ENCODE results near the gene SPATA13. TPM values are rescaled to one million over a fixed set of nuclear protein-coding genes. Genes with fewer than 3 reads are reported as not detected.

The SPATA13 gene
- total and polyA plus RNA-seq, 4 donors, result 10.5 to 36.7 (median 20.1) TPM

DNA sequence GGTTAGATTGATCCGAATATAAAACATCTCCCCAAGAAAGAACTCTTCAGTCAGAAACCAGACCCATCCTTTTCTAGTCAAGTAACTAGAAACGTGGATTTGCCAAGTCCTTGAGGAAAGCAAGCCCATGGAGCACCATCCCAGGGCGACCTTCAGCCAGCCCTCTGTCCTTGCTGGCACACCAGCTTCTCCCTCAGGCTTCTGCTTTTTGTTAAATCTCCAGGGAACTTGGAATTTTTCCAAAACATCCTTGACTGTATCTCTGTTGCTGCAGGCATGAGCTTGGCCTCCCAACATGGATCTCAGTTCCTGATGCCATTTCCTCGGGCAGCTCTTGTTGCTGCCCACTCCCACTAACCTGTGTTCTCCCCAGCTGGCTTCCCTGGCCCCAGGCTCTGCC lies 121.7 kb downstream of the SPATA13 start:
- ATAC-seq (ENCODE audit: insufficient read depth, low FRiP score) (no peak), DNase-seq (no peak)
- Histone ChIP-seq H3K4me1 (ENCODE audit: control insufficient read depth in 5 of 5, insufficient read depth in 5 of 5, low read length in 5 of 5) (peaks cover 0 to 13% (median 0%) of the 10 kb centered on the region in 5 donors), H3K4me3 (no peak overlapping the region), H3K9me3 (ENCODE audit: control insufficient read depth in 4 of 4, insufficient read depth in 3 of 4, low read length in 3 of 4) (no peaks in the 10 kb centered on the region), H3K27ac (ENCODE audit: low read depth in 1 of 2, low read length in 1 of 2) (no peak overlapping the region), H3K9ac (ENCODE audit: insufficient read depth in 1 of 2, low read length in 2 of 2) (no peak overlapping the region), H3K36me3 (ENCODE audit: control insufficient read depth in 4 of 4, insufficient read depth in 4 of 4, low read length in 4 of 4) (peaks cover 0 to 37% (median 6%) of the 10 kb centered on the region in 4 donors), H3K27me3 (ENCODE audit: control insufficient read depth in 3 of 3, insufficient read depth in 3 of 3, low read length in 2 of 3) (no peaks in the 10 kb centered on the region)
- TF ChIP-seq, protein P1, sequence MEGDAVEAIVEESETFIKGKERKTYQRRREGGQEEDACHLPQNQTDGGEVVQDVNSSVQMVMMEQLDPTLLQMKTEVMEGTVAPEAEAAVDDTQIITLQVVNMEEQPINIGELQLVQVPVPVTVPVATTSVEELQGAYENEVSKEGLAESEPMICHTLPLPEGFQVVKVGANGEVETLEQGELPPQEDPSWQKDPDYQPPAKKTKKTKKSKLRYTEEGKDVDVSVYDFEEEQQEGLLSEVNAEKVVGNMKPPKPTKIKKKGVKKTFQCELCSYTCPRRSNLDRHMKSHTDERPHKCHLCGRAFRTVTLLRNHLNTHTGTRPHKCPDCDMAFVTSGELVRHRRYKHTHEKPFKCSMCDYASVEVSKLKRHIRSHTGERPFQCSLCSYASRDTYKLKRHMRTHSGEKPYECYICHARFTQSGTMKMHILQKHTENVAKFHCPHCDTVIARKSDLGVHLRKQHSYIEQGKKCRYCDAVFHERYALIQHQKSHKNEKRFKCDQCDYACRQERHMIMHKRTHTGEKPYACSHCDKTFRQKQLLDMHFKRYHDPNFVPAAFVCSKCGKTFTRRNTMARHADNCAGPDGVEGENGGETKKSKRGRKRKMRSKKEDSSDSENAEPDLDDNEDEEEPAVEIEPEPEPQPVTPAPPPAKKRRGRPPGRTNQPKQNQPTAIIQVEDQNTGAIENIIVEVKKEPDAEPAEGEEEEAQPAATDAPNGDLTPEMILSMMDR (IDR thresholded peaks at IDR 0.05; ENCODE audit: control extremely low read depth, extremely low read depth), result no peak
- 81 to 85% methylated on average over 4 of the region's 4 CpGs for WGBS, 2 donors

DNA sequence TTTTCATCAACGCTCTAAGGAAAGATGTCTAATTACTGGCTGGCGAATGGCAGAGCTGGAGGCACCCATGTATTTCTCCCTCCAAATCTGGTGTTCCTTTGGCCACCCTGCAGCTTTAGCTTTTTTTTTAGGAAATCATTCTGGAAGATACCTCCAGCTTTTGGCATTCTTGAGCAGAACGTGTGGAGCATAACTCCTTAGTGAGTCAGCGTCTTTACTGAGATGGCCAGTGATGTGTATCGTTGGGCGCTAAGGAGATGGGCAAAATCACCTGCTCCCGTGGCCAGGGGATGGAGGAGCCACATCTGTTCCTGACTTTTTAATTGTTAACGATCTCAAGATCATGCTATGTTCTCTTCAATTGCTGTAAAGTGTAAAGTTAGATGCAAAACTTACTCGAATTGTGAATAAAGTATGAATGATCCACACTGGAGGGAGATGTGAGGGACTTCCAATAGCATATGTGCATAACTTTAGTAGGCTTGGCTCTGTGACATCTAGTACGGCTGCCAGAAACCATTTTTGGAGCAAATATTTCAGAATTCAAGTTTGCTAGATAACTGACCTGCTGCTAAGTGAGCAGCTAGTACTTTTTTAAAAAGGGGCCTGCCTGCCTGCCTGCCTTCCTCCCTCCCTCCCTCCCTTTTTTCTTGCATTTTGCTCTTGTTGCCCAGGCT lies 124.5 kb downstream of the SPATA13 start:
- WGBS, 2 donors, result 95 to 96% methylated on average over 10 of the region's 10 CpGs
- no peak for ATAC-seq (ENCODE audit: insufficient read depth, low FRiP score)

DNA sequence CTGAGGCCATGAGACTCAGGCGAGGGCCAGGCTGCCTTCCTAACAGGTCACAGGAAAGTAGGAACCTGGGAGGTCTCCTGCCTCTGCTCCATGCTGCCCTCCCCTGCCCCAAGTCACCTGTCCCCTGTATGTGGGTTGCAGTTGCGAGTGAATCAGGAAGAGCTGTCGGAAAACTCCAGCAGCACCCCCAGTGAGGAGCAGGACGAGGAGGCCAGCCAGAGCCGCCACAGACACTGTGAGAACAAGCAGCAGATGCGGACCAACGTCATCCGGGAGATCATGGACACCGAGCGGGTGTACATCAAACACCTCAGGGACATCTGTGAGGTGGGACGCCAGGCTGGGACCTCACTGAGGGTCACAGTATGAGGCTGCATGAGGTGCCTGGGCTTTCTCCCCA lies 126.1 kb downstream of the SPATA13 start:
- DNase-seq (no peak), ATAC-seq (ENCODE audit: insufficient read depth, low FRiP score) (no peak)
- Histone ChIP-seq H3K27ac (ENCODE audit: low read depth in 1 of 2, low read length in 1 of 2) (no peak overlapping the region), H3K4me3 (no peak overlapping the region), H3K36me3 (ENCODE audit: control insufficient read depth in 4 of 4, insufficient read depth in 4 of 4, low read length in 4 of 4) (peaks cover 4 to 56% (median 14%) of the 10 kb centered on the region in 4 donors), H3K27me3 (ENCODE audit: control insufficient read depth in 3 of 3, insufficient read depth in 3 of 3, low read length in 2 of 3) (no peaks in the 10 kb centered on the region), H3K9ac (ENCODE audit: insufficient read depth in 1 of 2, low read length in 2 of 2) (no peak overlapping the region), H3K4me1 (ENCODE audit: control insufficient read depth in 5 of 5, insufficient read depth in 5 of 5, low read length in 5 of 5) (peaks cover 0 to 3% (median 0%) of the 10 kb centered on the region in 5 donors), H3K9me3 (ENCODE audit: control insufficient read depth in 4 of 4, insufficient read depth in 3 of 4, low read length in 3 of 4) (no peaks in the 10 kb centered on the region)
- 97 to 98% methylated on average over 11 of the region's 11 CpGs for WGBS, 2 donors
- TF ChIP-seq, protein P1 (IDR thresholded peaks at IDR 0.05; ENCODE audit: control extremely low read depth, extremely low read depth), result no peak

More for the DNA sequence above, 124.5 kb downstream of the SPATA13 start:
- H3K4me1 ChIP-seq (ENCODE audit: control insufficient read depth in 5 of 5, insufficient read depth in 5 of 5, low read length in 5 of 5), result peaks cover 0 to 9% (median 0%) of the 10 kb centered on the region in 5 donors
- no peak overlapping the region for H3K27ac ChIP-seq (ENCODE audit: low read depth in 1 of 2, low read length in 1 of 2)
- H3K9ac ChIP-seq (ENCODE audit: insufficient read depth in 1 of 2, low read length in 2 of 2), result no peak overlapping the region
- H3K27me3 ChIP-seq (ENCODE audit: control insufficient read depth in 3 of 3, insufficient read depth in 3 of 3, low read length in 2 of 3), result no peaks in the 10 kb centered on the region
- DNase-seq, result no peak
- TF ChIP-seq, protein P1 (IDR thresholded peaks at IDR 0.05; ENCODE audit: control extremely low read depth, extremely low read depth), result no peak
- H3K36me3 ChIP-seq (ENCODE audit: control insufficient read depth in 4 of 4, insufficient read depth in 4 of 4, low read length in 4 of 4), result peaks cover 0 to 50% (median 12%) of the 10 kb centered on the region in 4 donors
- no peak overlapping the region for H3K4me3 ChIP-seq
- H3K9me3 ChIP-seq (ENCODE audit: control insufficient read depth in 4 of 4, insufficient read depth in 3 of 4, low read length in 3 of 4), result no peaks in the 10 kb centered on the region
